HEK293 (cell line): Measurements from ENCODE around the gene MAN1B1.

Experiments used
- GLI2 ChIP-seq: fragments of 450-650 bp; formaldehyde crosslinking; IDR thresholded peaks from 2 replicates; pipeline ENCODE4; 2017; ENCODE audit warnings: missing biosample characterization, missing genetic modification characterization, low read depth, borderline replicate concordance
- GLI4 ChIP-seq: fragments of 450-650 bp; formaldehyde crosslinking; IDR thresholded peaks from 2 replicates; pipeline ENCODE4 v1.5.1; 2016; ENCODE audit warnings: missing biosample characterization, missing genetic modification characterization
- HOXA7 ChIP-seq: sonication (generic); formaldehyde crosslinking; IDR thresholded peaks from 2 replicates; pipeline ENCODE4 v1.8.1; 2022; ENCODE audit warnings: missing genetic modification reagents, borderline replicate concordance
- KLF1 ChIP-seq: fragments of 450-650 bp; formaldehyde crosslinking; IDR thresholded peaks from 2 replicates; pipeline ENCODE4 v1.5.1; 2016; ENCODE audit warnings: missing biosample characterization, missing genetic modification characterization
- MZF1 ChIP-seq: fragments of 450-650 bp; formaldehyde crosslinking; IDR thresholded peaks from 2 replicates; pipeline ENCODE4 v1.5.1; 2017; ENCODE audit warnings: missing biosample characterization, missing genetic modification characterization, borderline replicate concordance
- OSR2 ChIP-seq: fragments of 450-650 bp; formaldehyde crosslinking; IDR thresholded peaks from 2 replicates; pipeline ENCODE4 v1.5.1; 2016; ENCODE audit warnings: missing biosample characterization, missing genetic modification characterization
- PBX3 ChIP-seq: sonication (generic); formaldehyde crosslinking; IDR thresholded peaks from 2 replicates; pipeline ENCODE4 v1.8.1; 2022; ENCODE audit warnings: mild to moderate bottlenecking, moderate library complexity, missing genetic modification reagents
- REST ChIP-seq: fragments of 450-650 bp; formaldehyde crosslinking; IDR thresholded peaks from 2 replicates; pipeline ENCODE4 v1.5.1; 2016; ENCODE audit warnings: missing biosample characterization, missing genetic modification characterization
- SCRT1 ChIP-seq: fragments of 450-650 bp; formaldehyde crosslinking; IDR thresholded peaks from 2 replicates; pipeline ENCODE4 v1.5.1; 2016; ENCODE audit warnings: missing biosample characterization, missing genetic modification characterization, borderline replicate concordance
- ZBTB1 ChIP-seq: fragments of 450-650 bp; formaldehyde crosslinking; IDR thresholded peaks from 2 replicates; pipeline ENCODE4 v1.5.1; 2016; ENCODE audit warnings: missing biosample characterization, missing genetic modification characterization
- ZBTB17 ChIP-seq: fragments of 450-650 bp; formaldehyde crosslinking; IDR thresholded peaks from 2 replicates; pipeline ENCODE4 v1.5.1; 2016; ENCODE audit warnings: missing biosample characterization, missing genetic modification characterization
- ZBTB7A ChIP-seq: fragments of 450-650 bp; formaldehyde crosslinking; IDR thresholded peaks from 2 replicates; pipeline ENCODE4 v1.5.1; 2016; ENCODE audit warnings: low read depth, missing biosample characterization, missing genetic modification characterization
- ZFHX2 ChIP-seq: fragments of 450-650 bp; formaldehyde crosslinking; conservative IDR thresholded peaks from 2 replicates; pipeline ENCODE4 v1.5.1; 2016; ENCODE audit warnings: missing biosample characterization, missing genetic modification characterization
- ZFP41 ChIP-seq: fragments of 450-650 bp; formaldehyde crosslinking; IDR thresholded peaks from 2 replicates; pipeline ENCODE4 v1.5.1; 2016; ENCODE audit warnings: missing biosample characterization, missing genetic modification characterization, borderline replicate concordance
- ZNF133 ChIP-seq: fragments of 450-650 bp; formaldehyde crosslinking; IDR thresholded peaks from 2 replicates; pipeline ENCODE4 v1.5.1; 2016; ENCODE audit warnings: missing biosample characterization, missing genetic modification characterization
- ZNF157 ChIP-seq: fragments of 450-650 bp; formaldehyde crosslinking; IDR thresholded peaks from 2 replicates; pipeline ENCODE4 v1.5.1; 2016; ENCODE audit warnings: missing biosample characterization, missing genetic modification characterization
- ZNF169 ChIP-seq: fragments of 450-650 bp; formaldehyde crosslinking; IDR thresholded peaks from 2 replicates; pipeline ENCODE4 v1.5.1; 2016; ENCODE audit warnings: missing biosample characterization, missing genetic modification characterization
- ZNF175 ChIP-seq: fragments of 450-650 bp; formaldehyde crosslinking; IDR thresholded peaks from 2 replicates; pipeline ENCODE4 v1.5.1; 2016; ENCODE audit warnings: missing biosample characterization, missing genetic modification characterization
- ZNF2 ChIP-seq: fragments of 450-650 bp; formaldehyde crosslinking; IDR thresholded peaks from 2 replicates; pipeline ENCODE4 v1.5.1; 2016; ENCODE audit warnings: missing biosample characterization, missing genetic modification characterization
- ZNF248 ChIP-seq: fragments of 450-650 bp; formaldehyde crosslinking; IDR thresholded peaks from 2 replicates; pipeline ENCODE4 v1.5.1; 2017; ENCODE audit warnings: missing biosample characterization, missing genetic modification characterization
- ZNF280C ChIP-seq: fragments of 450-650 bp; formaldehyde crosslinking; IDR thresholded peaks from 2 replicates; pipeline ENCODE4 v1.5.1; 2016; ENCODE audit warnings: missing biosample characterization, missing genetic modification characterization
- ZNF341 ChIP-seq: fragments of 450-650 bp; formaldehyde crosslinking; IDR thresholded peaks from 2 replicates; pipeline ENCODE4; 2016; ENCODE audit warnings: low read depth, missing biosample characterization, missing genetic modification characterization
- ZNF394 ChIP-seq: fragments of 450-650 bp; formaldehyde crosslinking; IDR thresholded peaks from 2 replicates; pipeline ENCODE4 v1.5.1; 2016; ENCODE audit warnings: missing biosample characterization, missing genetic modification characterization, mild to moderate bottlenecking, moderate library complexity, borderline replicate concordance
- ZNF518A ChIP-seq: fragments of 450-650 bp; formaldehyde crosslinking; conservative IDR thresholded peaks from 2 replicates; pipeline ENCODE4 v1.5.1; 2016; ENCODE audit warnings: low read depth, missing biosample characterization, missing genetic modification characterization
- ZNF521 ChIP-seq: fragments of 450-650 bp; formaldehyde crosslinking; IDR thresholded peaks from 2 replicates; pipeline ENCODE4 v1.5.1; 2017; ENCODE audit warnings: missing biosample characterization, mild to moderate bottlenecking, missing genetic modification characterization
- ZNF548 ChIP-seq: fragments of 450-650 bp; formaldehyde crosslinking; IDR thresholded peaks from 2 replicates; pipeline ENCODE4 v1.5.1; 2016; ENCODE audit warnings: missing biosample characterization, missing genetic modification characterization
- ZNF560 ChIP-seq: fragments of 450-650 bp; formaldehyde crosslinking; IDR thresholded peaks from 2 replicates; pipeline ENCODE4 v1.5.1; 2017; ENCODE audit warnings: missing biosample characterization, missing genetic modification characterization, borderline replicate concordance
- ZNF600 ChIP-seq: fragments of 450-650 bp; formaldehyde crosslinking; IDR thresholded peaks from 2 replicates; pipeline ENCODE4 v1.5.1; 2016; ENCODE audit warnings: missing biosample characterization, missing genetic modification characterization
- ZNF768 ChIP-seq: fragments of 450-650 bp; formaldehyde crosslinking; IDR thresholded peaks from 2 replicates; pipeline ENCODE4 v1.5.1; 2018; ENCODE audit warnings: missing biosample characterization, mild to moderate bottlenecking, missing genetic modification characterization
- ZXDB ChIP-seq: fragments of 450-650 bp; formaldehyde crosslinking; IDR thresholded peaks from 2 replicates; pipeline ENCODE4 v1.5.1; 2016; ENCODE audit warnings: missing biosample characterization, missing genetic modification characterization

Gene MAN1B1

GRCh38 chr9:137083394-137084004 is 3.3 kb upstream of the MAN1B1 start (continued):
- TF ChIP-seq MZF1 (tag by site-specific recombination) (no peak), GLI2 (tag by site-specific recombination) (no peak), ZNF394 (tag by site-specific recombination) (peak; percentile 46; the same call in 1 of the 2 replicates), KLF1 (tag by site-specific recombination) (peak; percentile 53), ZFHX2 (tag by site-specific recombination) (peak; percentile 54), GLI4 (tag by site-specific recombination) (no peak), ZBTB7A (no peak), HOXA7 (CRISPR knock-in tag) (no peak), ZNF548 (tag by site-specific recombination) (no peak), ZNF768 (tag by site-specific recombination) (no peak), ZNF560 (tag by site-specific recombination) (no peak), OSR2 (tag by site-specific recombination) (0 out of 2 replicates have a peak, but pooled peaks have one; percentile 36), ZFP41 (no peak), ZNF248 (tag by site-specific recombination) (no peak), ZNF175 (tag by site-specific recombination) (no peak), ZNF157 (tag by site-specific recombination) (no peak), ZNF518A (tag by site-specific recombination) (no peak), PBX3 (CRISPR knock-in tag) (no peak), ZNF341 (tag by site-specific recombination) (peak; percentile 62), ZNF521 (tag by site-specific recombination) (no peak), REST (no peak), ZNF280C (no peak), ZNF2 (no peak), ZNF133 (tag by site-specific recombination) (no peak), ZNF169 (no peak), SCRT1 (tag by site-specific recombination) (no peak), ZNF600 (tag by site-specific recombination) (peak; percentile 30; the same call in 1 of the 2 replicates), ZBTB17 (tag by site-specific recombination) (peak; percentile 79), ZXDB (tag by site-specific recombination) (no peak), ZBTB1 (tag by site-specific recombination) (no peak)
